ENCODE measurements around the gene PCNX1. TPM values are rescaled to one million over a fixed set of nuclear protein-coding genes. Genes with fewer than 3 reads are reported as not detected.
A peak's percentile ranks its signal among the peaks of the same experiment; 100 is the strongest.

The PCNX1 gene
- polyA plus RNA-seq, 3 donors: 7.3 to 26.7 (median 8.1) TPM

- H3K27me3 ChIP-seq (ENCODE audit: control insufficient read depth in 2 of 2, insufficient read depth in 2 of 2, low read length in 2 of 2): no peaks in the 10 kb centered on the region
- H3K4me3 Mint-ChIP-seq: no peak overlapping the region
- intact Hi-C loops (cut with micrococcal nuclease): loop anchor here in 1 of 2 donors (10.0 kb wide), 1 partner anchor 268 kb away; no protein-coding TSS in a partner anchor
- TF ChIP-seq CTCF (IDR thresholded peaks at IDR 0.05): no peak
- no peak overlapping the region for H2AFZ ChIP-seq (ENCODE audit: insufficient read depth, low read depth, low read length, poor library complexity, severe bottlenecking)
- H3K4me3 ChIP-seq (replicated peaks in 1 of 3; ENCODE audit: low read depth in 2 of 3, low read length in 3 of 3): no peak overlapping the region
- DNase-seq: no peak
- peaks cover 0 to 6% (median 5%) of the 10 kb centered on the region in 3 donors for H3K27me3 Mint-ChIP-seq (ENCODE audit: low read depth in 3 of 3)
- WGBS (ENCODE audit: insufficient coverage): 83% methylated on average over 3 of the region's 9 CpGs
- peaks cover 0 to 2% of the 10 kb centered on the region in 2 donors for H3K9me3 ChIP-seq (replicated peaks in 1 of 2; ENCODE audit: control insufficient read depth in 1 of 2, insufficient read depth in 1 of 2, low read length in 2 of 2)
- no peaks in the 10 kb centered on the region for H3K36me3 ChIP-seq (replicated peaks in 1 of 2; ENCODE audit: control insufficient read depth in 1 of 2, insufficient read depth in 2 of 2, low read length in 2 of 2)
- H3K4me2 ChIP-seq (replicated peaks; ENCODE audit: extremely low read depth, low read length, poor library complexity, severe bottlenecking): no peak overlapping the region
- H3K79me2 ChIP-seq (ENCODE audit: insufficient read depth, low read length): no peaks in the 10 kb centered on the region
- H3K27ac ChIP-seq (ENCODE audit: low read depth in 1 of 2, low read length in 2 of 2): no peak overlapping the region
- peak overlapping the region in 1 of 7 donors; percentile 38 for H3K27ac Mint-ChIP-seq
- peaks cover 19 to 28% of the 10 kb centered on the region in 2 donors for H3K4me1 ChIP-seq (ENCODE audit: control insufficient read depth in 1 of 2, insufficient read depth in 2 of 2, low read length in 2 of 2)
- peaks cover 0 to 7% (median 3%) of the 10 kb centered on the region in 7 donors for H3K9me3 Mint-ChIP-seq
- H3K36me3 Mint-ChIP-seq: no peaks in the 10 kb centered on the region
- H4K20me1 ChIP-seq (ENCODE audit: insufficient read depth, low read length): no peaks in the 10 kb centered on the region
- H3K9ac ChIP-seq (ENCODE audit: insufficient read depth, low read length, poor library complexity, severe bottlenecking): no peak overlapping the region
- H3K4me1 Mint-ChIP-seq: peaks cover 21% of the 10 kb centered on the region
Measured at GRCh38 chr14:71136386-71137060, 229.3 kb downstream of the PCNX1 start.

DNA sequence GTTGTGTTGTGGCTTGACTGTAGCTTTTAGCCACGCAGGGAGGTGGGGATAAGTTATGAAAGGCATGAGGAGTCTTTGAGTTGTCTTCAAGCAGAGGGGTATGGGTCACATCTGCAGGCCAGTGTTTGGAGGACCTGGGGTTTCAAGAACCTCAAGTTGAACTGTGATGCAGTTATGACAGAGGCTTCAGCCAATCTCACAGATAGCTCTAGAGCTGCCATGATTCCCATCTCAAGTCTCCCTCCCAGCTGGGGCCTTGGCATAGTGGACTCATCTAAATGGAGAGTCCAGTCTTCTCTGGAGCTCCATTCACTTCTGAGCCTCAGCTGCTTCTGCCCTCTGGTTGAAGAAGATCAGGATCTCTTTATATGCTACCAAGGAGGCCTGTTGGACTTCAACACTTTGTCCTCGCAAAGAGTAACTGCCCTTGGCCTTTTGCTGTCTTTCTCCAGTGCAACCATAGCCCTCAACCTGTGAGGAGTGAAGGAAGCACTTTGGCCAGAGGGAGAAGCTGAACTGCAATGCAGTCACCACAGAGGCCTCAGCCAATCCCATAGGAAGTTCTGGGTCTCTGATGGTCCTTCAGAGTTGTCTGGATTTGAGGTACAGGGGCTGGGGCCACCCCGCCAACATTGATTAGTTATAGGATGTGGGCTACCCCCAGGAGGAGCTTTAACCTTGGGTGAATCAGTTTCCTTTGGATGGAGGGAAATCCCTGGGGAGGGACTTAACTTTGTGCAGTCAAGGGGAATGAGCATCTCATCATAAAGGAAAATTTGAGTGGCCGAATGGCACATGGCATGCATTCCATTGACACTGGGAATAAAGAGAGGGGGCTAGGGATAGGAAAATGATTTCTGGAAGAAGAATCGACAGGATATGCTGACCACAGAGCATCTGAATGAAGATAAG, 230.5 kb downstream of the PCNX1 start:
- Histone ChIP-seq H4K20me1 (ENCODE audit: insufficient read depth, low read length) (no peaks in the 10 kb centered on the region), H3K4me1 (ENCODE audit: control insufficient read depth in 1 of 2, insufficient read depth in 2 of 2, low read length in 2 of 2) (peaks cover 31 to 41% of the 10 kb centered on the region in 2 donors), H3K4me2 (replicated peaks; ENCODE audit: extremely low read depth, low read length, poor library complexity, severe bottlenecking) (no peak overlapping the region), H3K79me2 (ENCODE audit: insufficient read depth, low read length) (no peaks in the 10 kb centered on the region), H2AFZ (ENCODE audit: insufficient read depth, low read depth, low read length, poor library complexity, severe bottlenecking) (no peak overlapping the region), H3K27ac (ENCODE audit: low read depth in 1 of 2, low read length in 2 of 2) (no peak overlapping the region), H3K4me3 (replicated peaks in 1 of 3; ENCODE audit: low read depth in 2 of 3, low read length in 3 of 3) (no peak overlapping the region), H3K9ac (ENCODE audit: insufficient read depth, low read length, poor library complexity, severe bottlenecking) (no peak overlapping the region), H3K36me3 (replicated peaks in 1 of 2; ENCODE audit: control insufficient read depth in 1 of 2, insufficient read depth in 2 of 2, low read length in 2 of 2) (no peaks in the 10 kb centered on the region), H3K27me3 (ENCODE audit: control insufficient read depth in 2 of 2, insufficient read depth in 2 of 2, low read length in 2 of 2) (no peaks in the 10 kb centered on the region), H3K9me3 (replicated peaks in 1 of 2; ENCODE audit: control insufficient read depth in 1 of 2, insufficient read depth in 1 of 2, low read length in 2 of 2) (peaks cover 0 to 2% of the 10 kb centered on the region in 2 donors)
- WGBS (ENCODE audit: insufficient coverage): 88% methylated on average over 3 of the region's 5 CpGs
- Mint-ChIP-seq H3K4me3 (no peak overlapping the region), H3K27ac (peak overlapping the region in 1 of 7 donors; percentile 44), H3K4me1 (peaks cover 34% of the 10 kb centered on the region), H3K36me3 (no peaks in the 10 kb centered on the region), H3K27me3 (ENCODE audit: low read depth in 3 of 3) (peaks cover 0 to 6% (median 5%) of the 10 kb centered on the region in 3 donors), H3K9me3 (peaks cover 0 to 7% (median 3%) of the 10 kb centered on the region in 7 donors)
- no peak for DNase-seq
- TF ChIP-seq CTCF (IDR thresholded peaks at IDR 0.05): no peak
- intact Hi-C loops (cut with micrococcal nuclease): loop anchor here (2.0 to 10.0 kb wide), 2 partner anchors 267 to 615 kb away; no protein-coding TSS in a partner anchor

All from CD14-positive monocyte (primary cell).